WTC11 (cell line): ENCODE measurements around the gene MEX3D. TPM values are rescaled to one million over a fixed set of nuclear protein-coding genes. Genes with fewer than 3 reads are reported as not detected.
A peak's percentile ranks its signal among the peaks of the same experiment; 100 is the strongest.

Experiments
- ATAC-seq: fragments of 200-7000 bp; cut with Tn5 transposase; 2 replicates; pipeline ENCODE4 v1.10.0; 2021; ENCODE audit warnings: mild to moderate bottlenecking, moderate library complexity
- CTCF ChIA-PET: fragments of 300-600 bp; sonication (Branson Sonifier 250); formaldehyde crosslinking; loops from one replicate; lab custom pipeline; 2021; ENCODE audit warnings: antibody characterized with exemption; lab: Charles Lee
- POLR2A ChIA-PET: fragments of 350-600 bp; sonication (Branson Sonifier 250); formaldehyde crosslinking; loops from one replicate; lab custom pipeline; 2021; ENCODE audit warnings: antibody characterized with exemption; lab: Charles Lee
- DNase-seq: peaks from one replicate; pipeline ENCODE4 v3.0.0; 2021; ENCODE audit warnings: low spot score
- H3K27ac Mint-ChIP-seq: 2 replicates; pipeline ENCODE4 v1.8.0; 2021; ENCODE audit warnings: mixed read lengths
- H3K27me3 Mint-ChIP-seq: 2 replicates; pipeline ENCODE4 v1.8.0; 2021; ENCODE audit warnings: low read depth, mild to moderate bottlenecking, moderate library complexity, mixed read lengths
- H3K36me3 Mint-ChIP-seq: 2 replicates; pipeline ENCODE4 v1.8.0; 2021; ENCODE audit warnings: mixed read lengths
- H3K4me1 Mint-ChIP-seq: 2 replicates; pipeline ENCODE4 v1.8.0; 2022; ENCODE audit warnings: mixed read lengths
- H3K4me3 Mint-ChIP-seq: 2 replicates; pipeline ENCODE4 v1.8.0; 2021; ENCODE audit warnings: mild to moderate bottlenecking, moderate library complexity, mixed read lengths
- H3K9me3 Mint-ChIP-seq: 2 replicates; pipeline ENCODE4 v1.8.0; 2021; ENCODE audit warnings: mixed read lengths
- ELF4 ChIP-seq: sonication (generic); formaldehyde crosslinking; IDR thresholded peaks from 2 replicates; pipeline ENCODE4 v1.8.1; 2022; ENCODE audit warnings: low read depth, mild to moderate bottlenecking, moderate library complexity, missing genetic modification reagents
- ESRRA ChIP-seq: sonication (generic); formaldehyde crosslinking; IDR thresholded peaks from 2 replicates; pipeline ENCODE4 v1.8.1; 2022; ENCODE audit warnings: mild to moderate bottlenecking, missing genetic modification reagents, borderline replicate concordance
- ETV6 ChIP-seq: sonication (generic); formaldehyde crosslinking; IDR thresholded peaks from 2 replicates; pipeline ENCODE4 v1.8.1; 2022; ENCODE audit warnings: mild to moderate bottlenecking, missing genetic modification reagents
- GTF2I ChIP-seq: fragments of 250-450 bp; sonication (Bioruptor Pico); conservative IDR thresholded peaks from 2 replicates; pipeline ENCODE4 v1.4.0; 2021; ENCODE audit warnings: mild to moderate bottlenecking
- NR1H2 ChIP-seq: sonication (generic); formaldehyde crosslinking; IDR thresholded peaks from 2 replicates; pipeline ENCODE4 v1.9.0; 2021; ENCODE audit warnings: mild to moderate bottlenecking, moderate library complexity, missing genetic modification reagents
- RORB ChIP-seq: fragments of 250-450 bp; sonication (Bioruptor Pico); IDR thresholded peaks from 2 replicates; pipeline ENCODE4 v1.9.0; 2021; ENCODE audit warnings: mild to moderate bottlenecking
- SOX15 ChIP-seq: fragments of 250-450 bp; sonication (Bioruptor Pico); IDR thresholded peaks from 2 replicates; pipeline ENCODE4 v1.9.0; 2021; ENCODE audit warnings: mild to moderate bottlenecking
- ZNF121 ChIP-seq: sonication (generic); formaldehyde crosslinking; IDR thresholded peaks from 2 replicates; pipeline ENCODE4 v1.8.0; 2023; ENCODE audit warnings: missing genetic modification reagents
- ZNF263 ChIP-seq: sonication (generic); formaldehyde crosslinking; IDR thresholded peaks from 2 replicates; pipeline ENCODE4 v1.8.1; 2022; ENCODE audit warnings: low read depth, mild to moderate bottlenecking, moderate library complexity, missing genetic modification reagents
- ZSCAN18 ChIP-seq: fragments of 250-450 bp; sonication (Bioruptor Pico); IDR thresholded peaks from 2 replicates; pipeline ENCODE4 v2.1.2; 2022; ENCODE audit warnings: mild to moderate bottlenecking, moderate library complexity
- total RNA-seq: library from RNA; stranded (reverse); gene quantifications from 3 replicates; pipeline ENCODE4 v1.2.3, GENCODE V29; 2021
- TF ChIP-seq, protein P1 (sequence below): sonication (generic); formaldehyde crosslinking; IDR thresholded peaks from 2 replicates; pipeline ENCODE4 v1.8.1; 2023; ENCODE audit warnings: mild to moderate bottlenecking, missing genetic modification reagents, moderate library complexity
- TF ChIP-seq, protein P2 (sequence below): fragments of 250-450 bp; sonication (Bioruptor Pico); IDR thresholded peaks from 2 replicates; pipeline ENCODE4 v1.9.0; 2021; ENCODE audit warnings: mild to moderate bottlenecking
- TF ChIP-seq, protein P3 (sequence below): sonication (generic); formaldehyde crosslinking; IDR thresholded peaks from 2 replicates; pipeline ENCODE4 v1.8.1; 2023; ENCODE audit warnings: mild to moderate bottlenecking, missing genetic modification reagents, moderate library complexity
- TF ChIP-seq, protein P4 (sequence below): fragments of 250-450 bp; sonication (Bioruptor Pico); IDR thresholded peaks from 2 replicates; pipeline ENCODE4 v1.9.0; 2021; ENCODE audit warnings: moderate library complexity, mild to moderate bottlenecking, inconsistent platforms, borderline replicate concordance
- TF ChIP-seq, protein P5 (sequence below): sonication (generic); formaldehyde crosslinking; IDR thresholded peaks from 2 replicates; pipeline ENCODE4 v1.8.1; 2023; ENCODE audit warnings: mild to moderate bottlenecking, missing genetic modification reagents
- TF ChIP-seq, protein P6 (sequence below): sonication (generic); formaldehyde crosslinking; IDR thresholded peaks from 2 replicates; pipeline ENCODE4 v1.8.1; 2022; ENCODE audit warnings: missing genetic modification reagents, borderline replicate concordance
- TF ChIP-seq, protein P7 (sequence below): fragments of 200-600 bp; IDR thresholded peaks from 2 replicates; pipeline ENCODE4 v1.8.0; 2022; ENCODE audit warnings: antibody characterized with exemption

The MEX3D gene
- total RNA-seq, 1 experiment from 2014 or later, result 69.5 TPM

DNA sequence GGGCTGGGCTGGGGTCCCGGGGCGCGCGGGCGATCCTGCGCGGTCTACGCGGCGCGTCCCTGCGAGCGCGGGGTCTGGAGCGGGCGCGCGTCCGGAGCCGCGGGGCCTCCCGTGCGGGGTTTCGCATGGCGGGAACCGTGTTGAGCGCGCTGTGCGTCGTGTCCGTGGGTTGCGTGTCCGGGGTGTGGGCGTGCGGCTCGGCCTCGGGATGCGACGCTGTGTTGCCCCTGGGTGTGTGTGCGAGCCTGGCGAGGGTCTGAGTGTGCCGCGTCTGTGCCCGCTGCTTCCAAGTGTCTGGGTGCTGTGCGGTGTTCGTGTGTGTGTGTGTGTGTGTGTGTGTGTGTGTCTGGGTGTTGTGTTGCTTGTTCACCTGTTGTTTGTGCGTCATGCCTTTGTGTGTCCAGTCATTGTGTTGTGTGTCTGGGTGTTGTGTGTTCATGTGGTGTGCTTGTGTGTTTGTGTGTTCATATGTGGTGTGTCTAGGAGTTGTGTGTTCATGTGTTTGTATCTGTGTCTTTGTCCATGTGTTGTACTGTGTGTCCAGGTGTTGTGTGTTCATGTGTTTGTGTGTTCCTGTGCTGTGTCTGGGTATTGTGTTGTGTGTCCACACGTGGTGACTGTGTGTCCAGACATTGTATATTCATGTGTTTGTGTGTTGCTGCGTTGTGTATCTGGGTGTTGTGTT lies 43.7 kb downstream of the MEX3D start (continued):
- TF ChIP-seq ZSCAN18 (no peak), NR1H2 (CRISPR knock-in tag) (no peak)

GRCh38 chr19:1523412-1524286 lies 44.5 kb downstream of the MEX3D start, which contains the start of gene PLK5:
PLK5 (plus strand) TSS chr19:1524077; CDS start chr19:1526997, 2,920 bp downstream.
- CTCF ChIA-PET, result interaction anchor here (0.6 to 1.4 kb wide), 7 partner anchors 9 to 314 kb away, joined by 3 to 7 read pairs (median 4); no protein-coding TSS in a partner anchor
- H3K4me1 Mint-ChIP-seq, result peaks cover 5% of the 10 kb centered on the region
- H3K9me3 Mint-ChIP-seq, result no peaks in the 10 kb centered on the region
- peak within 1 kb of the TSS; percentile 68 for H3K4me3 Mint-ChIP-seq
- TF ChIP-seq, protein P1, sequence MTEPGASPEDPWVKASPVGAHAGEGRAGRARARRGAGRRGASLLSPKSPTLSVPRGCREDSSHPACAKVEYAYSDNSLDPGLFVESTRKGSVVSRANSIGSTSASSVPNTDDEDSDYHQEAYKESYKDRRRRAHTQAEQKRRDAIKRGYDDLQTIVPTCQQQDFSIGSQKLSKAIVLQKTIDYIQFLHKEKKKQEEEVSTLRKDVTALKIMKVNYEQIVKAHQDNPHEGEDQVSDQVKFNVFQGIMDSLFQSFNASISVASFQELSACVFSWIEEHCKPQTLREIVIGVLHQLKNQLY (CRISPR knock-in tag), result no peak
- TF ChIP-seq GTF2I (CRISPR knock-in tag), result peak; percentile 87
- TF ChIP-seq, protein P2, sequence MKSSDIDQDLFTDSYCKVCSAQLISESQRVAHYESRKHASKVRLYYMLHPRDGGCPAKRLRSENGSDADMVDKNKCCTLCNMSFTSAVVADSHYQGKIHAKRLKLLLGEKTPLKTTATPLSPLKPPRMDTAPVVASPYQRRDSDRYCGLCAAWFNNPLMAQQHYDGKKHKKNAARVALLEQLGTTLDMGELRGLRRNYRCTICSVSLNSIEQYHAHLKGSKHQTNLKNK (CRISPR knock-in tag), result no peak
- TF ChIP-seq, protein P3, sequence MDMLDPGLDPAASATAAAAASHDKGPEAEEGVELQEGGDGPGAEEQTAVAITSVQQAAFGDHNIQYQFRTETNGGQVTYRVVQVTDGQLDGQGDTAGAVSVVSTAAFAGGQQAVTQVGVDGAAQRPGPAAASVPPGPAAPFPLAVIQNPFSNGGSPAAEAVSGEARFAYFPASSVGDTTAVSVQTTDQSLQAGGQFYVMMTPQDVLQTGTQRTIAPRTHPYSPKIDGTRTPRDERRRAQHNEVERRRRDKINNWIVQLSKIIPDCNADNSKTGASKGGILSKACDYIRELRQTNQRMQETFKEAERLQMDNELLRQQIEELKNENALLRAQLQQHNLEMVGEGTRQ (CRISPR knock-in tag), result peak; percentile 19; the same call in 1 of the 2 replicates
- TF ChIP-seq, all 79 proteins: peak for 2
- POLR2A ChIA-PET, result no interaction called here
- ATAC-seq, result peak; percentile 68
- no peak within 1 kb of the TSS for H3K27ac Mint-ChIP-seq
- peaks cover 48% of the 10 kb centered on the region for H3K27me3 Mint-ChIP-seq
- peak; percentile 56 for DNase-seq
- H3K36me3 Mint-ChIP-seq, result no peaks in the 10 kb centered on the region

GRCh38 chr19:1522838-1523237 lies 45.3 kb downstream of the MEX3D start:
- TF ChIP-seq NR1H2 (CRISPR knock-in tag) (no peak), SOX15 (CRISPR knock-in tag) (no peak), ESRRA (CRISPR knock-in tag) (no peak), ZNF263 (CRISPR knock-in tag) (no peak), ETV6 (CRISPR knock-in tag) (no peak), ELF4 (CRISPR knock-in tag) (no peak), ZNF121 (CRISPR knock-in tag) (no peak), RORB (CRISPR knock-in tag) (no peak)
- TF ChIP-seq, protein P4, sequence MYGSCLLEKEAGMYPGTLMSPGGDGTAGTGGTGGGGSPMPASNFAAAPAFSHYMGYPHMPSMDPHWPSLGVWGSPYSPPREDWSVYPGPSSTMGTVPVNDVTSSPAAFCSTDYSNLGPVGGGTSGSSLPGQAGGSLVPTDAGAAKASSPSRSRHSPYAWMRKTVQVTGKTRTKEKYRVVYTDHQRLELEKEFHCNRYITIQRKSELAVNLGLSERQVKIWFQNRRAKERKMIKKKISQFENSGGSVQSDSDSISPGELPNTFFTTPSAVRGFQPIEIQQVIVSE, result no peak
- TF ChIP-seq, protein P5, sequence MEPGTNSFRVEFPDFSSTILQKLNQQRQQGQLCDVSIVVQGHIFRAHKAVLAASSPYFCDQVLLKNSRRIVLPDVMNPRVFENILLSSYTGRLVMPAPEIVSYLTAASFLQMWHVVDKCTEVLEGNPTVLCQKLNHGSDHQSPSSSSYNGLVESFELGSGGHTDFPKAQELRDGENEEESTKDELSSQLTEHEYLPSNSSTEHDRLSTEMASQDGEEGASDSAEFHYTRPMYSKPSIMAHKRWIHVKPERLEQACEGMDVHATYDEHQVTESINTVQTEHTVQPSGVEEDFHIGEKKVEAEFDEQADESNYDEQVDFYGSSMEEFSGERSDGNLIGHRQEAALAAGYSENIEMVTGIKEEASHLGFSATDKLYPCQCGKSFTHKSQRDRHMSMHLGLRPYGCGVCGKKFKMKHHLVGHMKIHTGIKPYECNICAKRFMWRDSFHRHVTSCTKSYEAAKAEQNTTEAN (CRISPR knock-in tag), result no peak
- TF ChIP-seq, protein P6, sequence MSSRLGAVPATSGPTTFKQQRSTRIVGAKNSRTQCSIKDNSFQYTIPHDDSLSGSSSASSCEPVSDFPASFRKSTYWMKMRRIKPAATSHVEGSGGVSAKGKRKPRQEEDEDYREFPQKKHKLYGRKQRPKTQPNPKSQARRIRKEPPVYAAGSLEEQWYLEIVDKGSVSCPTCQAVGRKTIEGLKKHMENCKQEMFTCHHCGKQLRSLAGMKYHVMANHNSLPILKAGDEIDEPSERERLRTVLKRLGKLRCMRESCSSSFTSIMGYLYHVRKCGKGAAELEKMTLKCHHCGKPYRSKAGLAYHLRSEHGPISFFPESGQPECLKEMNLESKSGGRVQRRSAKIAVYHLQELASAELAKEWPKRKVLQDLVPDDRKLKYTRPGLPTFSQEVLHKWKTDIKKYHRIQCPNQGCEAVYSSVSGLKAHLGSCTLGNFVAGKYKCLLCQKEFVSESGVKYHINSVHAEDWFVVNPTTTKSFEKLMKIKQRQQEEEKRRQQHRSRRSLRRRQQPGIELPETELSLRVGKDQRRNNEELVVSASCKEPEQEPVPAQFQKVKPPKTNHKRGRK (CRISPR knock-in tag), result no peak
- TF ChIP-seq, protein P7, sequence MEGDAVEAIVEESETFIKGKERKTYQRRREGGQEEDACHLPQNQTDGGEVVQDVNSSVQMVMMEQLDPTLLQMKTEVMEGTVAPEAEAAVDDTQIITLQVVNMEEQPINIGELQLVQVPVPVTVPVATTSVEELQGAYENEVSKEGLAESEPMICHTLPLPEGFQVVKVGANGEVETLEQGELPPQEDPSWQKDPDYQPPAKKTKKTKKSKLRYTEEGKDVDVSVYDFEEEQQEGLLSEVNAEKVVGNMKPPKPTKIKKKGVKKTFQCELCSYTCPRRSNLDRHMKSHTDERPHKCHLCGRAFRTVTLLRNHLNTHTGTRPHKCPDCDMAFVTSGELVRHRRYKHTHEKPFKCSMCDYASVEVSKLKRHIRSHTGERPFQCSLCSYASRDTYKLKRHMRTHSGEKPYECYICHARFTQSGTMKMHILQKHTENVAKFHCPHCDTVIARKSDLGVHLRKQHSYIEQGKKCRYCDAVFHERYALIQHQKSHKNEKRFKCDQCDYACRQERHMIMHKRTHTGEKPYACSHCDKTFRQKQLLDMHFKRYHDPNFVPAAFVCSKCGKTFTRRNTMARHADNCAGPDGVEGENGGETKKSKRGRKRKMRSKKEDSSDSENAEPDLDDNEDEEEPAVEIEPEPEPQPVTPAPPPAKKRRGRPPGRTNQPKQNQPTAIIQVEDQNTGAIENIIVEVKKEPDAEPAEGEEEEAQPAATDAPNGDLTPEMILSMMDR, result no peak
- CTCF ChIA-PET, result interaction anchor here (0.6 to 1.4 kb wide), 6 partner anchors 8 to 375 kb away, joined by 3 to 7 read pairs (median 4); no protein-coding TSS in a partner anchor
- peaks cover 53% of the 10 kb centered on the region for H3K27me3 Mint-ChIP-seq
- H3K9me3 Mint-ChIP-seq, result peaks cover 5% of the 10 kb centered on the region; the same call in 1 of the 2 replicates
- POLR2A ChIA-PET, result interaction anchor here (0.5 kb wide), 1 partner anchor 32 kb away, joined by 3 read pairs; the partner anchor contains the start of gene REEP6
- no peaks in the 10 kb centered on the region for H3K36me3 Mint-ChIP-seq
- H3K4me1 Mint-ChIP-seq, result peaks cover 5% of the 10 kb centered on the region
- H3K27ac Mint-ChIP-seq, result no peak overlapping the region
- DNase-seq (no peak), ATAC-seq (no peak)
- H3K4me3 Mint-ChIP-seq, result no peak overlapping the region
